WTC11 (cell line): ENCODE measurements around the gene PYHIN1. TPM values are rescaled to one million over a fixed set of nuclear protein-coding genes. Genes with fewer than 3 reads are reported as not detected.
"Not testable (repeated sequence)": the region's sequence is repeated elsewhere in the genome, so short reads cannot be mapped to it uniquely, and the experiment has no call there.

Source experiments
- ATAC-seq: fragments of 200-7000 bp; cut with Tn5 transposase; 2 replicates; pipeline ENCODE4 v1.10.0; 2021; ENCODE audit warnings: mild to moderate bottlenecking, moderate library complexity
- CTCF ChIA-PET: fragments of 300-600 bp; sonication (Branson Sonifier 250); formaldehyde crosslinking; loops from one replicate; lab custom pipeline; 2021; ENCODE audit warnings: antibody characterized with exemption; lab: Charles Lee
- POLR2A ChIA-PET: fragments of 350-600 bp; sonication (Branson Sonifier 250); formaldehyde crosslinking; loops from one replicate; lab custom pipeline; 2021; ENCODE audit warnings: antibody characterized with exemption; lab: Charles Lee
- DNase-seq: peaks from one replicate; pipeline ENCODE4 v3.0.0; 2021; ENCODE audit warnings: low spot score
- H3K27ac Mint-ChIP-seq: 2 replicates; pipeline ENCODE4 v1.8.0; 2021; ENCODE audit warnings: mixed read lengths
- H3K27me3 Mint-ChIP-seq: 2 replicates; pipeline ENCODE4 v1.8.0; 2021; ENCODE audit warnings: low read depth, mild to moderate bottlenecking, moderate library complexity, mixed read lengths
- H3K36me3 Mint-ChIP-seq: 2 replicates; pipeline ENCODE4 v1.8.0; 2021; ENCODE audit warnings: mixed read lengths
- H3K4me1 Mint-ChIP-seq: 2 replicates; pipeline ENCODE4 v1.8.0; 2022; ENCODE audit warnings: mixed read lengths
- H3K4me3 Mint-ChIP-seq: 2 replicates; pipeline ENCODE4 v1.8.0; 2021; ENCODE audit warnings: mild to moderate bottlenecking, moderate library complexity, mixed read lengths
- H3K9me3 Mint-ChIP-seq: 2 replicates; pipeline ENCODE4 v1.8.0; 2021; ENCODE audit warnings: mixed read lengths
- AFF4 ChIP-seq: sonication (generic); formaldehyde crosslinking; IDR thresholded peaks from 2 replicates; pipeline ENCODE4 v1.8.1; 2023; ENCODE audit warnings: mild to moderate bottlenecking, missing genetic modification reagents, borderline replicate concordance
- ATF6 ChIP-seq: sonication (generic); formaldehyde crosslinking; IDR thresholded peaks from 2 replicates; pipeline ENCODE4 v1.8.1; 2023; ENCODE audit warnings: mild to moderate bottlenecking, missing genetic modification reagents
- CREB1 ChIP-seq: sonication (generic); formaldehyde crosslinking; IDR thresholded peaks from 2 replicates; pipeline ENCODE4 v1.8.0; 2023; ENCODE audit warnings: mild to moderate bottlenecking, missing genetic modification reagents
- E2F1 ChIP-seq: sonication (generic); formaldehyde crosslinking; IDR thresholded peaks from 2 replicates; pipeline ENCODE4 v1.8.0; 2022; ENCODE audit warnings: mild to moderate bottlenecking, missing genetic modification reagents
- E2F5 ChIP-seq: sonication (generic); formaldehyde crosslinking; IDR thresholded peaks from 2 replicates; pipeline ENCODE4 v1.8.1; 2022; ENCODE audit warnings: mild to moderate bottlenecking, moderate library complexity, missing genetic modification reagents
- ELF4 ChIP-seq: sonication (generic); formaldehyde crosslinking; IDR thresholded peaks from 2 replicates; pipeline ENCODE4 v1.8.1; 2022; ENCODE audit warnings: low read depth, mild to moderate bottlenecking, moderate library complexity, missing genetic modification reagents
- FOXP1 ChIP-seq: sonication (generic); formaldehyde crosslinking; IDR thresholded peaks from 2 replicates; pipeline ENCODE4 v1.8.0; 2022; ENCODE audit warnings: missing genetic modification reagents, mild to moderate bottlenecking, moderate library complexity, borderline replicate concordance
- IRF2 ChIP-seq: sonication (generic); formaldehyde crosslinking; IDR thresholded peaks from 2 replicates; pipeline ENCODE4 v1.8.0; 2022; ENCODE audit warnings: low read depth, missing genetic modification reagents, borderline replicate concordance
- MLX ChIP-seq: sonication (generic); formaldehyde crosslinking; IDR thresholded peaks from 2 replicates; pipeline ENCODE4 v1.8.1; 2023; ENCODE audit warnings: mild to moderate bottlenecking, missing genetic modification reagents, moderate library complexity
- NFATC4 ChIP-seq: fragments of 250-450 bp; sonication (Bioruptor Pico); IDR thresholded peaks from 2 replicates; pipeline ENCODE4 v1.9.0; 2021; ENCODE audit warnings: mild to moderate bottlenecking
- NR3C1 ChIP-seq: sonication (generic); formaldehyde crosslinking; conservative IDR thresholded peaks from 2 replicates; pipeline ENCODE4 v1.8.1; 2023; ENCODE audit warnings: low read depth, mild to moderate bottlenecking, missing genetic modification reagents
- OVOL2 ChIP-seq: fragments of 250-450 bp; sonication (Bioruptor Pico); IDR thresholded peaks from 2 replicates; pipeline ENCODE4 v1.9.0; 2021; ENCODE audit warnings: mild to moderate bottlenecking, borderline replicate concordance
- PRDM15 ChIP-seq: sonication (generic); formaldehyde crosslinking; IDR thresholded peaks from 2 replicates; pipeline ENCODE4 v1.8.0; 2022; ENCODE audit warnings: missing genetic modification reagents
- ZNF416 ChIP-seq: fragments of 250-450 bp; sonication (Bioruptor Pico); IDR thresholded peaks from 2 replicates; pipeline ENCODE4 v1.9.0; 2021; ENCODE audit warnings: mild to moderate bottlenecking, inconsistent platforms
- total RNA-seq: library from RNA; stranded (reverse); gene quantifications from 3 replicates; pipeline ENCODE4 v1.2.3, GENCODE V29; 2021

PYHIN1 gene
- total RNA-seq, 1 experiment from 2014 or later = not detected

GRCh38 chr1:159009704-159010361, 78.5 kb downstream of the PYHIN1 start, which contains the start of gene IFI16:
Gene IFI16 (plus strand): TSS chr1:159009907. CDS start chr1:159014681, 4,774 bp downstream.
- Mint-ChIP-seq H3K36me3 (no peaks in the 10 kb centered on the region), H3K9me3 (peaks cover 5% of the 10 kb centered on the region; the same call in 1 of the 2 replicates), H3K27ac (no peak within 1 kb of the TSS), H3K4me3 (no peak within 1 kb of the TSS), H3K27me3 (peaks cover 61% of the 10 kb centered on the region), H3K4me1 (peaks cover 57% of the 10 kb centered on the region)
- POLR2A ChIA-PET = no interaction called here
- CTCF ChIA-PET = no interaction called here
- DNase-seq = no peak
- no peak for ATAC-seq
- TF ChIP-seq ELF4 (CRISPR knock-in tag) (no peak), ATF6 (CRISPR knock-in tag) (no peak)

- peaks cover 8% of the 10 kb centered on the region; the same call in 1 of the 2 replicates for H3K9me3 Mint-ChIP-seq
- H3K27ac Mint-ChIP-seq = no peak overlapping the region
- peaks cover 53% of the 10 kb centered on the region for H3K4me1 Mint-ChIP-seq
- no peaks in the 10 kb centered on the region for H3K36me3 Mint-ChIP-seq
- TF ChIP-seq NR3C1 (CRISPR knock-in tag) = no peak
- DNase-seq (no peak), ATAC-seq (no peak)
- no peak overlapping the region for H3K4me3 Mint-ChIP-seq
- POLR2A ChIA-PET = no interaction called here
- H3K27me3 Mint-ChIP-seq = peaks cover 59% of the 10 kb centered on the region
- CTCF ChIA-PET = no interaction called here
These were observed 79.0 kb downstream of the PYHIN1 start for GRCh38 chr1:159010391-159010790.

- H3K4me3 Mint-ChIP-seq, POLR2A ChIA-PET, H3K9me3 Mint-ChIP-seq, CTCF ChIA-PET, H3K36me3 Mint-ChIP-seq, DNase-seq, ATAC-seq, H3K27ac Mint-ChIP-seq: not testable (repeated sequence)
- Mint-ChIP-seq H3K4me1 (peaks cover 49% of the 10 kb centered on the region), H3K27me3 (peaks cover 62% of the 10 kb centered on the region)
These were observed 79.6 kb downstream of the PYHIN1 start for GRCh38 chr1:159011001-159011400.

GRCh38 chr1:159011751-159012150, 80.4 kb downstream of the PYHIN1 start:
- ATAC-seq (no peak), DNase-seq (no peak)
- ChIA-PET CTCF (no interaction called here), POLR2A (no interaction called here)
- Mint-ChIP-seq H3K4me3 (no peak overlapping the region), H3K9me3 (peaks cover 9% of the 10 kb centered on the region; the same call in 1 of the 2 replicates), H3K27me3 (peaks cover 67% of the 10 kb centered on the region), H3K36me3 (no peaks in the 10 kb centered on the region), H3K4me1 (peaks cover 43% of the 10 kb centered on the region), H3K27ac (no peak overlapping the region)
- TF ChIP-seq IRF2 (CRISPR knock-in tag) (no peak), FOXP1 (CRISPR knock-in tag) (no peak), E2F1 (CRISPR knock-in tag) (no peak), OVOL2 (no peak), E2F5 (no peak), MLX (no peak), CREB1 (CRISPR knock-in tag) (no peak), NFATC4 (no peak), AFF4 (CRISPR knock-in tag) (no peak), PRDM15 (no peak), ZNF416 (CRISPR knock-in tag) (no peak)
